Prostate gland (tissue), 2 donors: ENCODE results near the gene ATP6V0B.

Experiments used
- POLR2AphosphoS5 ChIP-seq: sonication (generic); formaldehyde crosslinking; IDR thresholded peaks from one replicate; pipeline ENCODE4 v1.6.1; 2017; ENCODE audit warnings: antibody characterized with exemption
- TF ChIP-seq, protein P1 (sequence below), 4 experiments: fragments of 200-600 bp in 2 of 4; fragments of 450-650 bp in 2 of 4; sonication (generic) in 2 of 4; IDR thresholded peaks; 1 replicate in 3 of 4; 2 replicates in 1 of 4; pipeline ENCODE4 v1.5.1; 2016 to 2019; ENCODE audit warnings: antibody characterized with exemption in 4 of 4, mild to moderate bottlenecking in 2 of 4, moderate library complexity in 2 of 4

DNA sequence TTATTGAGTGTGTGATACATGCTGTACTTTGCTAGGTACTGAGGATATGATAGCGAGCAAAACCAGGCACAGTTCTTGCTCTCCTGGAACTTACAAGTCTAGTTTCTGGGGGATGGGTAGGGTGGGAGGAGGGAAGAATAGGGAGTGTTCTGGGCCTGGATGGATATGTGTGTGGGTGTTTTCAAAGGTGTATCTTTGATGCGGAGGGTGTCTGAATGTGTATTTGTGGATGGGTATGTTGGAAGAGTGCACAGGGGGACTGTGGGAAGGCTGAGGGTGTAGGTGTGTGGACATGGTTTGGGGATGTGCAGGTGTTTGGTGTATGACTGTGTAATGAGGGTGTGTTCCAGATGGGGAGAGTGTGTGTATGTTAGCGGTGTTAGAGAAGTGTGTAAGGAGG lies 9.4 kb upstream of the ATP6V0B start:
- TF ChIP-seq POLR2AphosphoS5, result no peak
- TF ChIP-seq, protein P1, sequence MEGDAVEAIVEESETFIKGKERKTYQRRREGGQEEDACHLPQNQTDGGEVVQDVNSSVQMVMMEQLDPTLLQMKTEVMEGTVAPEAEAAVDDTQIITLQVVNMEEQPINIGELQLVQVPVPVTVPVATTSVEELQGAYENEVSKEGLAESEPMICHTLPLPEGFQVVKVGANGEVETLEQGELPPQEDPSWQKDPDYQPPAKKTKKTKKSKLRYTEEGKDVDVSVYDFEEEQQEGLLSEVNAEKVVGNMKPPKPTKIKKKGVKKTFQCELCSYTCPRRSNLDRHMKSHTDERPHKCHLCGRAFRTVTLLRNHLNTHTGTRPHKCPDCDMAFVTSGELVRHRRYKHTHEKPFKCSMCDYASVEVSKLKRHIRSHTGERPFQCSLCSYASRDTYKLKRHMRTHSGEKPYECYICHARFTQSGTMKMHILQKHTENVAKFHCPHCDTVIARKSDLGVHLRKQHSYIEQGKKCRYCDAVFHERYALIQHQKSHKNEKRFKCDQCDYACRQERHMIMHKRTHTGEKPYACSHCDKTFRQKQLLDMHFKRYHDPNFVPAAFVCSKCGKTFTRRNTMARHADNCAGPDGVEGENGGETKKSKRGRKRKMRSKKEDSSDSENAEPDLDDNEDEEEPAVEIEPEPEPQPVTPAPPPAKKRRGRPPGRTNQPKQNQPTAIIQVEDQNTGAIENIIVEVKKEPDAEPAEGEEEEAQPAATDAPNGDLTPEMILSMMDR (IDR thresholded peaks at IDR 0.05), result no peak
